DMS 273 (cell line): ENCODE results near the gene SEMA3C.

Source experiments
- DNase-seq: peaks from one replicate; lab custom pipeline; 2025; ENCODE audit not compliant: unreplicated experiment; lab: John Stamatoyannopoulos, UW

The SEMA3C gene

DNA sequence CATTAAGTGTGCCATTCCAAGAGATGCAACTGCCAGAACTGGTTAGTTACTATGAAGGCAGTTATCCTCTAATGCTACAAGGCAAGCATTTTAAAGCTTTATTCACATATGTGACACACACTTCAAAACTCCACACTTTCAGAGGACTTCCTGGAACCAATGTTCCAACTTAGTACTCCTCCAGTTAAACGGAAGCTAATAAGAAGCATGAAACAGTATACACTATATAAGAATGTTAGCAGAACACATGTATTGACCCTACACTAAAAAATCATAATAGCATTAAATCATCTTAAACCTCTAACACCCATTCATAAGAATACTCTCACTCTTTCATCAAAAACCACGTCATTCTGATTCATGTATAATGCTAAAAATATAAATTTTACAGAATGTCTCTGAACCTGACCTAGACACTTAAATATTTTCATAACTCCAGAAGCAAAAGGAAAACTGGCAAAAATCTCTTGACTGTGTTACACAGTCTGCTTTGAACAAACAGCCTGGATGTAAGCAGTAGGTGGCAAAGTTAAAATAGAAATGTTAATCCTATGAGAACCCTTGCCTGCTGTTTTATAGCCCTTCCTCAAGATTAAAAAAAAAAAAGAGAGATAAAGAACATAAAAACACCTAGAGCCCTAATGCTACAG lies 135.0 kb downstream of the SEMA3C start:
- DNase-seq = no peak

DNA sequence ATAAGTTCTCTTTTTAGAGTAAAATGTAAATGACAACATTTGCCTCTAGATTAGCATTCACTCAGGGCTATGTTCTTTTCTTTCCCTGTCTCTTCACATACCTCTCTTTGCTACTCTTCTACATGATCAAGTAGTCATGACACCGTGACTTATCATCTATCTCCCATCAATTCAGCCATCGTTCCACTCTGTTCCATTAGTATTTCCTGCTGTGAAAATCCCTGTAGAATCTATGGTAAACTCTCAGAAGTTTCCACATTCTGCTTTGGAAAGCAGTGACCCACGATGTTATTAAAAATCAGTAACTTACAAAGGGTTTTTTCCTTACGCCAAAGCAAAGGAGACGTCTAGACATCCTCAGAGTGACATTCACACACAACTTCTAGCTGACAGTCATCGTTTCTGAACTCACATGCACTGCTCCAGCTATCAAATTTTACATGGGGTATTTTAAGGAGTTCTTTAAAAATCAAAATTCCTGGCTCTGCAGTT lies 135.6 kb downstream of the SEMA3C start:
- no peak for DNase-seq

DNA sequence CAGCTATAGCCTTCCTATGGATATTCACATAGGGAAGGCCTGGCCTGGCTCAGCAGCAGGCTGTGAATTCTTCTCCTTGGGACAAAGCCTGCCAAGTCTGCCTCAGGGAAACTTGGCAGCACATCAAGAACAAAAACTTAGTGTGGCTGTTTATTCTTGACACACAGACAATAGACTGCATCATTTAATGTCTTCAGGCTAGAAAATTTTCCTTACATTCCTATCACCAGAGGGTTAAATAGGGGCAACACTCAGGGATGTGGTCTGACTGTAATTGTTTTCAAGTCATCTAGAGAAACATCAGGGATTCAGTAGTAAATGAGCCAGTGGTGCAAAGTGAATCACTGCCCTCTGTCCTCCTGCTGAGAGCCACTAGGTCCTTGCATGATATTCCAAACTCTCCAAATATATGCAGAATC lies 137.3 kb downstream of the SEMA3C start:
- peak; percentile 72 for DNase-seq

GRCh38 chr7:80781146-80781545 lies 137.7 kb downstream of the SEMA3C start:
- no peak for DNase-seq

DNA sequence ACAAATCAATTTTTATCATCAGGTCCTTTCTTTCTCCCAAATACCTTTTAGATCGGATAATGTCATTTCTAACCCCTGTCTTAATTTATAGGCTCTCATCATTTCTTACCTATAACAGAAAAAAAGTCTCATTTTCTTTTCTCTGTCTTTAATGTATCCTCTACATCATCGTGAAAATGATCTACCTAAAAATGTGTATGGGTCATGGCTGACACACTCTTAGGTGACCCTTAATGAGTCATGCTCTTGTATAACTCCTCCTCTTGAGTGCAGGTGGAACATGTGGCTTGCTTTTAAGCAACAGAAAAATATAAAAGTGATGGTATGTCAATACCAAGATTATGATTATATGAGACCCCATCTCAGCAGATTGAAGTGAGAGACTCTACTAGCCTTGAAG lies 139.4 kb downstream of the SEMA3C start:
- no peak for DNase-seq

DNA sequence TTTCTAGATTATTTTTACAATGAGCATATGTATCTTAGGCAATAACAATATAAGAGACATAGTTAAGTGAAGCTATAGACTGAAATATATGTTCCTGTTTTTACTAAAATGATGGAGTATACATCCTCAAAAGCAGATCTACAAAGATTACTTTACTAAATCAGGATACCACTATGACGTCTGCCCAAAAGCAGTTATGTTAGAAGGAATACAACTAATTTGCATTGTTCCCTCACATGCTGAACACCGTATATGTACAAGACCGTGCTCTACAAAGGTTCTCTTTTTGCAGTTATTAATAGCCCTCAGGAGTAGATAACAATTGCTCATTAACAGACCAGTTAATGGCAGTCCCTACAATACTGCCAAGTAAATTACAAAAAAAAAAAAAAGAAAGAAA lies 143.0 kb downstream of the SEMA3C start:
- no peak for DNase-seq

DNA sequence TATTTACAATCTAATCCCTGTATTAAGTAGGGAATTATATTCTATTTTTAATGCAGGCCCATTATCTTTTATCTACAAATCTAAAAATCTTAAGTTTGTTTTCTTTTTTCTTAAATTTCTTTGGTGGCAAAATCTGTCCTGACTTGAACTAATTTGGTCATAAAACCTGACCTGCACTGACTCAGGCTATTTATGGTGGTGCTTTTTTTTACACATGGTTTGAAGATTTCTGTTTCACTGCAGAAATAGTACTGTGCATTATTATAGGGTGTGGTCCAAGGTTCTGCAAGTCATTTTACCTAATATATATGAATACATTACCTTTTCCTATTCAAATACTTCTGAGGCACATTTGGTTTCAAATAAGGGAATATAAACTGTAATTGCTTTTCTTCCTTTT lies 143.4 kb downstream of the SEMA3C start:
- no peak for DNase-seq

DNA sequence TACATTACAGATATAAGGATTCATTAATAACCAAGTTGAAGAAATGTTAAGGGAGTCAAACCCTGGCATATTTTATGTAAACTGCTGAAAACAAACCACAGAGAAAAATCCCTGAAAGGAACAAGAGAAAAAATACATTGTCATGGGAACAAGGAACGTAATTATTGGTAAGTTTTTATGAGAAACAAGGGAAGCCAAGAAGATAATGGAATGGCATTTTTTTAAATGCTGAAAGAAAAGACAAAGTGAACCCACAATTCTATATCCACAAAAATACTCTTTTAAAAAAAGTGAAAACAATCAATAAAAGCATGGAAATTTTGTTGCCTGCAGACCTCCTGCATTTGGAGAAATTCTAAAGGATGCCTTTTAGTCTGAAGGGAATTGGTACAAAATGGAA lies 144.0 kb downstream of the SEMA3C start:
- DNase-seq = no peak

DNA sequence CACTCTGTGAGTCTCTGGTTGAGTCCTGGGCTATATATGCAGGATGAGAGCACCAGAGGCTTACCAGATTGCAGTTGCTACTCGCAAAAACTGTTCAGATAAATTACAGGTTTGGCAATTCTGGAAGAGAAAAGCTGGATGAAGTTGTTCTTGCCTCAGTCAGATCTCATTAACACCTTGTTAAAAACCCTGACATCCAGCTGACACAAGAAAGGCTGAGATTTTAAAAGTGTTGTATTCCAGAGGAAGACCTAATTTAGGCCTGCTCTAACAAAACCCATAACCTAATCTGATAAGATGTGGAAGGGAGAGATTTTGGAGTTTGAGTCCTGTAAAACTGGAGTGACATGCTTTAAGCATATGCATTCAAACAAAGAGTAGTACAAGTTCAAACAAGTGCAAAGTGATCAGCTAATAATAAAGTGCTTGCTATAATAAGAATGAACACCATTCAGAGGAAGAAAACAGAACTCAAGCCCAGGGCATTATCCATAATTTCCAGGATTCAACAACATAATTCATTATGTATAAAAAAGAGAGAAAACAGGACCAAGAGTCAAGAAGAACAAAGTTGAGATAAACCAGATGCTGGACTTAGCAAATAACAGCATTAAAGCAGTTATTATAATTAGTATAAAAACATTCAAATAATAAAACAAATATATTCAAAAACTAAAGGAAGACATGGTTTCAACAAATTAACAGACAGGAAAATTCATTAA lies 144.9 kb downstream of the SEMA3C start:
- no peak for DNase-seq

DNA sequence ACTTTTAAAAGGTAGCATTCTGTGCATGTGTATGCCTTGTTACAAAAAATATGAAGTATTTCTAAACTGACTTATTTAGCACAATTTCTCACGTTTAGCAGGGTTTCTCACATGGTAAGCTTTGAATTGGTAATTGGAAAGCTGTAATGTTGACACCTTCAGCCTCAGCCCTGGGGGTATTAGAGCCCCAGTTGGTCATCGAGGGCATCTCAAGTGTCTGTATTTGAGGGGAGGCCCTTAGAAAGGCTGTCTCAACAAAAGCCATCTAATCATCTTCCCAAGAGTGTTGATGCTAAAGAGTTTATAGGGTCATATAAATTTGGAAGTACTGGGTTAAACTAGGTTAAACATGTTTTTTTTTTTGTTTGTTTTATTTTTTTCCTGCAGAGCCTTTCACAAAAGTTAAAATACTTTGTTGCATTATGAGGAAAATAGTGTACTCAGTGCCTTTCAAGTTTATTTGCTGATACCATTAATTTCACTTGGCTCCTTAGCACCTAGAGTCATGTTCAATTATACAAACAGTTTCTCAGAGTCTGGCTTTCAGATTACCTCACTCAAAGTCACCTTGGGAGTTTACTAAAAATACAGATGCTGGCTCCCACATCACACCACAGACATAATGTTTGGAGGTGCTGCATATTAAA lies 146.4 kb downstream of the SEMA3C start:
- peak; percentile 44 for DNase-seq

- DNase-seq = no peak
These were observed 147.3 kb downstream of the SEMA3C start for GRCh38 chr7:80771523-80771922.

DNA sequence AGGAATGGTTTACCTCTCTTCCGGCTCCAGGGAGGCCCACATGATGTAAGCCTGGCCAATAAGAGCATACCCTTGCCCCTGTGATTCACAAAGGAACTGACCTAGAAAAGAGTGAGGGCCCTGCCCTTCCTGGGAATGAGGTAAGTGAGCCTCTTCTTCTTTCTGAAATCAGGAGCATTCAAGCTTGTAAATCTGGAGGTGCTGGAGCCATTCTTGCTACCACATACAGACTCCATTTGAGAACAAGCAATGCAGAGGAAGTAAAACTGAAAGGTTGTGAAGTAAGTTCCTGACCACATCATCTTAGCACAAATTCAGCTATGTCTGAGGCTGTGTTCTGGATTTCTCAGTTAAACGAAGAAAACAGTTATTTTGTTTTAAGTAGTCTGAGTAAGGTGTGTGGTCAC lies 148.2 kb downstream of the SEMA3C start:
- no peak for DNase-seq

GRCh38 chr7:80770061-80770460 lies 148.8 kb downstream of the SEMA3C start:
- no peak for DNase-seq

- DNase-seq = no peak
These were observed 150.1 kb downstream of the SEMA3C start for GRCh38 chr7:80768756-80769155.

DNA sequence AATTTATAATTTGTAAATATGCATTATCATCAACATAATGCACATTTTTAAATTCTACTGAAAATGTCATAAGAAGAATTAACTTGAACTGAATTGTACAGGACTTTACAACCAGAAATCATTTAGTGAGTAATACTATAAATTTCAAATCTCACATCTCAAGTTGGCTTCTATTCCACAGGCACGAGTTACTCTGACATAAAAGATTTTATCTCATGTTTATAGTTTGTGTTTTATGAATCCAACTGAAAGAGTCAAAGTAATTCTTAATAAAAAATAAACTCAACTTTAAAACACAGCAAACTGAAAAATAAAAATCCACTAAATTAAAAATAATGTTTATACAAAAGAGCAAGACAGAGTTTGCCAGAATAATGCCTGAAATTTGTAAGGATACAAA lies 151.2 kb downstream of the SEMA3C start:
- DNase-seq = no peak

DNA sequence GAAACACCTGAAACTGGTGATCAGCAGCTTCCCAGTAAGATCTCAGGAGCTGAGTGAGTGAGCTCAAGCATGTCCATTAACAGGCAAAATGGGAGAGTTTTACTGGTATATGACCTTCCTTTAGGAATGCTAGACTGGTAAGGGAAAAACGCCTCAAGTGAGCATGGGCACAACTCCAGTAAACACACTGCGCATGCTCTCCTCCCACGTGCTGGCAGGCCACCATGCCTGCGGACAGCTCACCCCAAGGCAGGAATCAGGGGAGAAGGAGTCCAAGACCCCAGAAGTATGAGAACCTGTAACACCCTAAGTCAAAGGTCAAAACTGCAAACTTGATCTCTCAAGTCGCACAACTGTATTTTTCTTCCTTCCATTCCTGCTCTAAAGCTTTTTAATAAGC lies 152.1 kb downstream of the SEMA3C start:
- DNase-seq = no peak

DNA sequence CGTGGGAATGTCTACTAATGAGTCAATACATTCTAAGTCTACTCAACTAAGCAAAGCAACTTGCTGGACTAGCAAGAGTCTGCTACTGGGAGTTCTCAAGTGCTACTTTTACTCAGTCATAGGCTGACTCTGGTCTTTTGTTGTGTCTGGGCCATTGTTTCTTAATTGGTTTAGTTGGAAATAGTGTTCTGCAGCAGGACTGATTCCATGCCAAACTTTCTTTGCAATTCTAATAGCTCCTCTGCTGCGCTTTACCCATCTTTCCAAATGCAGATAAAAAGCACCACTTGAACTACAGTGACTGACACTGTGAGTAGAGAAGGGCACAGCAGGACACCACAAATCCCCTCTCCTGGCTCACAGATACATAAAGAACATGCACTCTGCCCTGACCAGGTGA lies 154.7 kb downstream of the SEMA3C start:
- no peak for DNase-seq

- DNase-seq = no peak
These were observed 155.1 kb downstream of the SEMA3C start for GRCh38 chr7:80763704-80764103.

GRCh38 chr7:80763289-80763688 lies 155.6 kb downstream of the SEMA3C start:
- DNase-seq = no peak

GRCh38 chr7:80760292-80760691 lies 158.6 kb downstream of the SEMA3C start:
- DNase-seq = no peak

GRCh38 chr7:80752954-80753690 lies 165.7 kb downstream of the SEMA3C start:
- DNase-seq = no peak

DNA sequence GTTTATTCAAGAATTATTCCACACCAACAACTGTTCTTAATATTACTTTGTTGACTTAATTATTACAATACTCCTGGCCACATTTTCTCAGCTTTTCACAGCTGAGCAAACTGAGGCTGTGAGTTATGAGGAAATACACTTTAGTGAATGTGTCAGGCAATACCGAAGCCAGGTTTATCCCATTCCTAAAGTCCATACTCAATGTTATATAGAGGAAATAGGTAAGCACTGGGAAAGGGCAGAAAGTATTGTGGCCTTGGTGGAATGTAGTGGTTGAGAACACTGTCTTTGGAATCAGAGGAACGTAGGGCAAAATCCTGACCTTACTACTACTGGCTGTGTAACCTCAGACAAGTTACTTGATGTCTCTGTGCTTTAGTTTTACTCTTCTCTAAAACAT lies 169.6 kb downstream of the SEMA3C start:
- no peak for DNase-seq
